GM12878 (cell line): Measurements from ENCODE around the gene CHCHD6.

ENCODE experiments used
- EP300 ChIP-seq, 2 experiments: fragments of 150-350 bp in 1 of 2; IDR thresholded peaks; 2 replicates each; pipeline ENCODE4 v1.6.1; 2011 to 2012; ENCODE audit warnings: low read depth in 2 of 2, low read length in 2 of 2, borderline replicate concordance in 1 of 2, improper control_type of control experiment in 1 of 2, inconsistent platforms in 1 of 2; ENCODE audit not compliant: control insufficient read depth in 1 of 2
- HCFC1 ChIP-seq: fragments of 150-350 bp; IDR thresholded peaks from 2 replicates; pipeline ENCODE4 v1.6.1; 2014; ENCODE audit warnings: low read length
- MYC ChIP-seq: IDR thresholded peaks from 2 replicates; pipeline ENCODE4 v1.6.1; 2011; ENCODE audit warnings: mild to moderate bottlenecking, low read length, moderate library complexity, inconsistent platforms; ENCODE audit not compliant: insufficient read depth, insufficient replicate concordance, insufficient read length, severe bottlenecking
- NFIC ChIP-seq: IDR thresholded peaks from 2 replicates; pipeline ENCODE4 v1.6.1; 2012; ENCODE audit warnings: low read depth, mild to moderate bottlenecking, inconsistent platforms, low read length, moderate library complexity
- NFYB ChIP-seq: IDR thresholded peaks from 2 replicates; pipeline ENCODE4 v1.6.1; 2011; ENCODE audit warnings: low read depth, mild to moderate bottlenecking, low read length, improper control_type of control experiment, moderate library complexity; ENCODE audit not compliant: insufficient read depth
- POLR2A ChIP-seq: IDR thresholded peaks from 2 replicates; pipeline ENCODE4 v1.6.1; 2011; ENCODE audit warnings: low read depth, mild to moderate bottlenecking, low read length
- RBBP5 ChIP-seq: fragments of 200-600 bp; sonication (generic); conservative IDR thresholded peaks from 2 replicates; pipeline ENCODE4 v1.6.1; 2016
- SMAD1 ChIP-seq: fragments of 450-650 bp; IDR thresholded peaks from 2 replicates; pipeline ENCODE4 v1.6.1; 2018; ENCODE audit warnings: mild to moderate bottlenecking, low read depth; ENCODE audit not compliant: partially characterized antibody
- TAF1 ChIP-seq: IDR thresholded peaks from 2 replicates; pipeline ENCODE4 v1.6.1; 2011; ENCODE audit warnings: mild to moderate bottlenecking, low read depth, low read length, borderline replicate concordance
- YY1 ChIP-seq: IDR thresholded peaks from 2 replicates; pipeline ENCODE4 v1.6.1; 2011; ENCODE audit warnings: low read depth, mild to moderate bottlenecking, low read length
- TF ChIP-seq, protein P1 (sequence below), 3 experiments: IDR thresholded peaks in 2 of 3; conservative IDR thresholded peaks in 1 of 3; 2 replicates each; pipeline ENCODE4 v1.5.1; 2011; ENCODE audit warnings: low read depth in 3 of 3, low read length in 3 of 3, mild to moderate bottlenecking in 3 of 3, control low read depth in 2 of 3, moderate library complexity in 2 of 3, inconsistent platforms in 1 of 3, mixed read lengths in 1 of 3; ENCODE audit not compliant: control insufficient read depth in 2 of 3, insufficient read depth in 1 of 3; ENCODE audit errors: extremely low read depth in 1 of 3
- TF ChIP-seq, protein P2 (sequence below): fragments of 150-350 bp; IDR thresholded peaks from 2 replicates; pipeline ENCODE4 v1.6.1; 2016; ENCODE audit warnings: low read depth, low read length
- TF ChIP-seq, protein P3 (sequence below): fragments of 450-650 bp; formaldehyde crosslinking; IDR thresholded peaks from 2 replicates; pipeline ENCODE4 v1.4.0; 2020; ENCODE audit warnings: mild to moderate bottlenecking, moderate library complexity
- TF ChIP-seq, protein P4 (sequence below): fragments of 450-650 bp; IDR thresholded peaks from 2 replicates; pipeline ENCODE4 v1.6.1; 2017; ENCODE audit warnings: mild to moderate bottlenecking

DNA sequence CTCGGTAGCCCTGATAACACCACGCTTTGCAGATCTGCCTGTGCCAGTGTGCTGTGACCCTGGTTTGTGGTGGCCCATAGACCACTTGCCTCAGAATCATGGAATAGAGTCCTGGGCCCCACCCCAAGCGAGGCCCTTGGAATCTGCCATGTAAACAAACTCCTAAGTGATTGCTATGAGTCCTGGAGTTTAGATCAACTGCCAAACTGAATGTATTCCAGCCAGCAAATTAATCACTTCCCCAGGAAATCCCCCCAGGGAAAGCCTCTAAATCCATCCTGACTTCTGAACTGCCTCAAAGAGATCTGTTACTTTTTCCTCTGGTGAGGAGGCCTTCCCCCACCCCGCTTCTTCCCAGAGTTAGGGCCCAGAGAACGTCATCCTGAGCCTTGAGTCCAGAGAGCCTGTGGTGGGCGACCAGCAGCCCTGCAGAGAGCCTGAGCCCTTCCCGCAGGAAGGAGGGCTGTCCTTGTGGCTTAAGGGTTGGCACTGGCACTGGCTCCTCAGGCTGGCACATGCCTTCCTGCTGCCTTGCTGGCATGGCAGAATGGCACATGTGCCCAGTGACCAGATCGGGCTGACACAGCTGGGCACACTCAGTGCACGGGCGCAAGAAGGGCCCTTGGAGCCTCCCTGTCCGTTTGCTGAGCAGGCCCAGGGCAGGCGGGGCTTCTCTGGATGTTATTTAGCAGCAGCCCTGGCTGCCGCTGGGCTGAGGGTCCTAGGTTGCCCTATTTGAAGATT lies 228.3 kb downstream of the CHCHD6 start:
- TF ChIP-seq POLR2A (no peak), YY1 (no peak), HCFC1 (no peak), NFIC (no peak), SMAD1 (no peak), RBBP5 (no peak), TAF1 (no peak), NFYB (no peak), MYC (no peak), EP300 (IDR thresholded peaks at IDR 0.05; ENCODE audit: borderline replicate concordance in 1 of 2, control insufficient read depth in 1 of 2, low read depth in 2 of 2, low read length in 2 of 2) (no peak)
- TF ChIP-seq, protein P1, sequence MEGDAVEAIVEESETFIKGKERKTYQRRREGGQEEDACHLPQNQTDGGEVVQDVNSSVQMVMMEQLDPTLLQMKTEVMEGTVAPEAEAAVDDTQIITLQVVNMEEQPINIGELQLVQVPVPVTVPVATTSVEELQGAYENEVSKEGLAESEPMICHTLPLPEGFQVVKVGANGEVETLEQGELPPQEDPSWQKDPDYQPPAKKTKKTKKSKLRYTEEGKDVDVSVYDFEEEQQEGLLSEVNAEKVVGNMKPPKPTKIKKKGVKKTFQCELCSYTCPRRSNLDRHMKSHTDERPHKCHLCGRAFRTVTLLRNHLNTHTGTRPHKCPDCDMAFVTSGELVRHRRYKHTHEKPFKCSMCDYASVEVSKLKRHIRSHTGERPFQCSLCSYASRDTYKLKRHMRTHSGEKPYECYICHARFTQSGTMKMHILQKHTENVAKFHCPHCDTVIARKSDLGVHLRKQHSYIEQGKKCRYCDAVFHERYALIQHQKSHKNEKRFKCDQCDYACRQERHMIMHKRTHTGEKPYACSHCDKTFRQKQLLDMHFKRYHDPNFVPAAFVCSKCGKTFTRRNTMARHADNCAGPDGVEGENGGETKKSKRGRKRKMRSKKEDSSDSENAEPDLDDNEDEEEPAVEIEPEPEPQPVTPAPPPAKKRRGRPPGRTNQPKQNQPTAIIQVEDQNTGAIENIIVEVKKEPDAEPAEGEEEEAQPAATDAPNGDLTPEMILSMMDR (IDR thresholded peaks at IDR 0.05 in 2 of 3, conservative IDR thresholded peaks at IDR 0.05 in 1 of 3; ENCODE audit: control insufficient read depth in 2 of 3, extremely low read depth in 1 of 3, insufficient read depth in 1 of 3, low read depth in 3 of 3, low read length in 3 of 3), result no peak
- TF ChIP-seq, protein P2, sequence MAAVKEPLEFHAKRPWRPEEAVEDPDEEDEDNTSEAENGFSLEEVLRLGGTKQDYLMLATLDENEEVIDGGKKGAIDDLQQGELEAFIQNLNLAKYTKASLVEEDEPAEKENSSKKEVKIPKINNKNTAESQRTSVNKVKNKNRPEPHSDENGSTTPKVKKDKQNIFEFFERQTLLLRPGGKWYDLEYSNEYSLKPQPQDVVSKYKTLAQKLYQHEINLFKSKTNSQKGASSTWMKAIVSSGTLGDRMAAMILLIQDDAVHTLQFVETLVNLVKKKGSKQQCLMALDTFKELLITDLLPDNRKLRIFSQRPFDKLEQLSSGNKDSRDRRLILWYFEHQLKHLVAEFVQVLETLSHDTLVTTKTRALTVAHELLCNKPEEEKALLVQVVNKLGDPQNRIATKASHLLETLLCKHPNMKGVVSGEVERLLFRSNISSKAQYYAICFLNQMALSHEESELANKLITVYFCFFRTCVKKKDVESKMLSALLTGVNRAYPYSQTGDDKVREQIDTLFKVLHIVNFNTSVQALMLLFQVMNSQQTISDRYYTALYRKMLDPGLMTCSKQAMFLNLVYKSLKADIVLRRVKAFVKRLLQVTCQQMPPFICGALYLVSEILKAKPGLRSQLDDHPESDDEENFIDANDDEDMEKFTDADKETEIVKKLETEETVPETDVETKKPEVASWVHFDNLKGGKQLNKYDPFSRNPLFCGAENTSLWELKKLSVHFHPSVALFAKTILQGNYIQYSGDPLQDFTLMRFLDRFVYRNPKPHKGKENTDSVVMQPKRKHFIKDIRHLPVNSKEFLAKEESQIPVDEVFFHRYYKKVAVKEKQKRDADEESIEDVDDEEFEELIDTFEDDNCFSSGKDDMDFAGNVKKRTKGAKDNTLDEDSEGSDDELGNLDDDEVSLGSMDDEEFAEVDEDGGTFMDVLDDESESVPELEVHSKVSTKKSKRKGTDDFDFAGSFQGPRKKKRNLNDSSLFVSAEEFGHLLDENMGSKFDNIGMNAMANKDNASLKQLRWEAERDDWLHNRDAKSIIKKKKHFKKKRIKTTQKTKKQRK, result no peak
- TF ChIP-seq, protein P3, sequence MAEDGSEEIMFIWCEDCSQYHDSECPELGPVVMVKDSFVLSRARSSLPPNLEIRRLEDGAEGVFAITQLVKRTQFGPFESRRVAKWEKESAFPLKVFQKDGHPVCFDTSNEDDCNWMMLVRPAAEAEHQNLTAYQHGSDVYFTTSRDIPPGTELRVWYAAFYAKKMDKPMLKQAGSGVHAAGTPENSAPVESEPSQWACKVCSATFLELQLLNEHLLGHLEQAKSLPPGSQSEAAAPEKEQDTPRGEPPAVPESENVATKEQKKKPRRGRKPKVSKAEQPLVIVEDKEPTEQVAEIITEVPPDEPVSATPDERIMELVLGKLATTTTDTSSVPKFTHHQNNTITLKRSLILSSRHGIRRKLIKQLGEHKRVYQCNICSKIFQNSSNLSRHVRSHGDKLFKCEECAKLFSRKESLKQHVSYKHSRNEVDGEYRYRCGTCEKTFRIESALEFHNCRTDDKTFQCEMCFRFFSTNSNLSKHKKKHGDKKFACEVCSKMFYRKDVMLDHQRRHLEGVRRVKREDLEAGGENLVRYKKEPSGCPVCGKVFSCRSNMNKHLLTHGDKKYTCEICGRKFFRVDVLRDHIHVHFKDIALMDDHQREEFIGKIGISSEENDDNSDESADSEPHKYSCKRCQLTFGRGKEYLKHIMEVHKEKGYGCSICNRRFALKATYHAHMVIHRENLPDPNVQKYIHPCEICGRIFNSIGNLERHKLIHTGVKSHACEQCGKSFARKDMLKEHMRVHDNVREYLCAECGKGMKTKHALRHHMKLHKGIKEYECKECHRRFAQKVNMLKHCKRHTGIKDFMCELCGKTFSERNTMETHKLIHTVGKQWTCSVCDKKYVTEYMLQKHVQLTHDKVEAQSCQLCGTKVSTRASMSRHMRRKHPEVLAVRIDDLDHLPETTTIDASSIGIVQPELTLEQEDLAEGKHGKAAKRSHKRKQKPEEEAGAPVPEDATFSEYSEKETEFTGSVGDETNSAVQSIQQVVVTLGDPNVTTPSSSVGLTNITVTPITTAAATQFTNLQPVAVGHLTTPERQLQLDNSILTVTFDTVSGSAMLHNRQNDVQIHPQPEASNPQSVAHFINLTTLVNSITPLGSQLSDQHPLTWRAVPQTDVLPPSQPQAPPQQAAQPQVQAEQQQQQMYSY (CRISPR knock-in tag), result no peak
- TF ChIP-seq, protein P4, sequence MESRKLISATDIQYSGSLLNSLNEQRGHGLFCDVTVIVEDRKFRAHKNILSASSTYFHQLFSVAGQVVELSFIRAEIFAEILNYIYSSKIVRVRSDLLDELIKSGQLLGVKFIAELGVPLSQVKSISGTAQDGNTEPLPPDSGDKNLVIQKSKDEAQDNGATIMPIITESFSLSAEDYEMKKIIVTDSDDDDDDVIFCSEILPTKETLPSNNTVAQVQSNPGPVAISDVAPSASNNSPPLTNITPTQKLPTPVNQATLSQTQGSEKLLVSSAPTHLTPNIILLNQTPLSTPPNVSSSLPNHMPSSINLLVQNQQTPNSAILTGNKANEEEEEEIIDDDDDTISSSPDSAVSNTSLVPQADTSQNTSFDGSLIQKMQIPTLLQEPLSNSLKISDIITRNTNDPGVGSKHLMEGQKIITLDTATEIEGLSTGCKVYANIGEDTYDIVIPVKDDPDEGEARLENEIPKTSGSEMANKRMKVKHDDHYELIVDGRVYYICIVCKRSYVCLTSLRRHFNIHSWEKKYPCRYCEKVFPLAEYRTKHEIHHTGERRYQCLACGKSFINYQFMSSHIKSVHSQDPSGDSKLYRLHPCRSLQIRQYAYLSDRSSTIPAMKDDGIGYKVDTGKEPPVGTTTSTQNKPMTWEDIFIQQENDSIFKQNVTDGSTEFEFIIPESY, result no peak
